ENCODE measurements around the gene SUPT4H1.

SUPT4H1 gene

GRCh38 chr17:58301504-58302150 is 50.4 kb downstream of the SUPT4H1 start:
- TF ChIP-seq CTCF (IDR thresholded peaks at IDR 0.05) = no peak

GRCh38 chr17:58300336-58300735 is 51.7 kb downstream of the SUPT4H1 start:
- peak in 1 of 2 donors; percentile 2 for DNase-seq
- no peak overlapping the region for H3K27ac ChIP-seq
- no peaks in the 10 kb centered on the region for H3K4me1 ChIP-seq
- TF ChIP-seq CTCF (IDR thresholded peaks at IDR 0.05) = no peak
- no peak overlapping the region for H3K4me3 ChIP-seq
- H3K36me3 ChIP-seq = peaks cover 0 to 19% (median 11%) of the 10 kb centered on the region in 3 donors
- H3K27me3 ChIP-seq = no peaks in the 10 kb centered on the region
- intact Hi-C loops (cut with DNase I; ENCODE audit: low total_unique reads) = no loop called here
- no peaks in the 10 kb centered on the region for H3K9me3 ChIP-seq

More at GRCh38 chr17:58301504-58302150, 50.4 kb downstream of the SUPT4H1 start:
- peaks cover 0 to 25% (median 11%) of the 10 kb centered on the region in 3 donors for H3K36me3 ChIP-seq
- H3K27ac ChIP-seq = no peak overlapping the region
- intact Hi-C loops (cut with DNase I; ENCODE audit: low total_unique reads) = no loop called here
- DNase-seq = peak in 1 of 2 donors; percentile 3
- H3K27me3 ChIP-seq = no peaks in the 10 kb centered on the region
- no peaks in the 10 kb centered on the region for H3K4me1 ChIP-seq
- H3K4me3 ChIP-seq = no peak overlapping the region
- H3K9me3 ChIP-seq = no peaks in the 10 kb centered on the region

Data from tibial artery (tissue), 4 donors.